Vagina (tissue), 2 donors: ENCODE measurements around the gene CHTF8.

Experiments
- POLR2A ChIP-seq, 2 donors: fragments of 450-650 bp; IDR thresholded peaks; one replicate each; pipeline ENCODE4 v1.6.1; 2017; ENCODE audit warnings: antibody characterized with exemption in 2 of 2, mild to moderate bottlenecking in 2 of 2, moderate library complexity in 2 of 2
- TF ChIP-seq, protein P1 (sequence below), 3 experiments: fragments of 450-650 bp in 2 of 3; fragments of 200-600 bp in 1 of 3; sonication (generic) in 1 of 3; IDR thresholded peaks; one replicate each; pipeline ENCODE4 v1.5.1; 2017 to 2019; ENCODE audit warnings: antibody characterized with exemption in 3 of 3, mild to moderate bottlenecking in 2 of 3, moderate library complexity in 2 of 3

- TF ChIP-seq POLR2A (IDR thresholded peaks at IDR 0.05) = no peak
- TF ChIP-seq, protein P1, sequence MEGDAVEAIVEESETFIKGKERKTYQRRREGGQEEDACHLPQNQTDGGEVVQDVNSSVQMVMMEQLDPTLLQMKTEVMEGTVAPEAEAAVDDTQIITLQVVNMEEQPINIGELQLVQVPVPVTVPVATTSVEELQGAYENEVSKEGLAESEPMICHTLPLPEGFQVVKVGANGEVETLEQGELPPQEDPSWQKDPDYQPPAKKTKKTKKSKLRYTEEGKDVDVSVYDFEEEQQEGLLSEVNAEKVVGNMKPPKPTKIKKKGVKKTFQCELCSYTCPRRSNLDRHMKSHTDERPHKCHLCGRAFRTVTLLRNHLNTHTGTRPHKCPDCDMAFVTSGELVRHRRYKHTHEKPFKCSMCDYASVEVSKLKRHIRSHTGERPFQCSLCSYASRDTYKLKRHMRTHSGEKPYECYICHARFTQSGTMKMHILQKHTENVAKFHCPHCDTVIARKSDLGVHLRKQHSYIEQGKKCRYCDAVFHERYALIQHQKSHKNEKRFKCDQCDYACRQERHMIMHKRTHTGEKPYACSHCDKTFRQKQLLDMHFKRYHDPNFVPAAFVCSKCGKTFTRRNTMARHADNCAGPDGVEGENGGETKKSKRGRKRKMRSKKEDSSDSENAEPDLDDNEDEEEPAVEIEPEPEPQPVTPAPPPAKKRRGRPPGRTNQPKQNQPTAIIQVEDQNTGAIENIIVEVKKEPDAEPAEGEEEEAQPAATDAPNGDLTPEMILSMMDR (IDR thresholded peaks at IDR 0.05) = no peak
These were observed 16.6 kb downstream of the CHTF8 start for GRCh38 chr16:69115837-69116236.
